Panc1 (cell line): Measurements from ENCODE around the gene SAMD14. TPM values are rescaled to one million over a fixed set of nuclear protein-coding genes. Genes with fewer than 3 reads are reported as not detected.

Experiments
- ATAC-seq: fragments of 200-7000 bp; cut with Tn5 transposase; 2 replicates; pipeline ENCODE4 v1.9.1; 2020; ENCODE audit warnings: mild to moderate bottlenecking, moderate library complexity
- BruUV-seq: library from RNA; stranded (reverse); fragments of 400-500 nt; replicated peaks from 2 replicates; lab custom pipeline; 2021; lab: Mats Ljungman, UMichigan
- CTCF ChIA-PET: fragments of 300-600 bp; sonication (Branson Sonifier 250); formaldehyde crosslinking; loops from one replicate; lab custom pipeline; 2022; ENCODE audit warnings: antibody characterized with exemption; lab: Charles Lee
- POLR2A ChIA-PET: fragments of 300-600 bp; sonication (Branson Sonifier 250); formaldehyde crosslinking; loops from one replicate; lab custom pipeline; 2022; ENCODE audit warnings: antibody characterized with exemption; lab: Charles Lee
- DNase-seq: peaks from one replicate; pipeline ENCODE4 v3.0.0-alpha.2; 2010; ENCODE audit warnings: low read depth, low spot score
- H3K27ac ChIP-seq: 2 replicates; pipeline ENCODE4 v1.5.1; 2011; ENCODE audit warnings: mild to moderate bottlenecking, low read length, inconsistent platforms
- H3K27me3 ChIP-seq: fragments of 200-500 bp; sonication (Bioruptor generic); 2 replicates; pipeline ENCODE4 v1.6.0; 2014; ENCODE audit warnings: low read length, inconsistent platforms; ENCODE audit not compliant: control insufficient read depth, insufficient read depth
- H3K36me3 ChIP-seq: fragments of 200-500 bp; sonication (Bioruptor generic); 2 replicates; pipeline ENCODE4 v1.5.1; 2014; ENCODE audit warnings: inconsistent platforms, mild to moderate bottlenecking, low read length, moderate library complexity; ENCODE audit not compliant: control insufficient read depth, insufficient read depth
- H3K4me1 ChIP-seq: 2 replicates; pipeline ENCODE4 v1.5.1; 2011; ENCODE audit warnings: inconsistent platforms, mild to moderate bottlenecking, low read length, moderate library complexity; ENCODE audit not compliant: control insufficient read depth, insufficient read depth
- H3K4me3 ChIP-seq, 2 experiments: 2 replicates each; pipeline ENCODE4 v1.5.1; 2011 to 2012; ENCODE audit warnings: low read depth in 2 of 2, low read length in 2 of 2, mild to moderate bottlenecking in 2 of 2, inconsistent platforms in 1 of 2, moderate library complexity in 1 of 2
- H3K9me3 ChIP-seq: fragments of 200-500 bp; sonication (Bioruptor generic); 2 replicates; pipeline ENCODE4 v1.5.1; 2014; ENCODE audit warnings: low read depth, mild to moderate bottlenecking, inconsistent platforms, low read length, moderate library complexity; ENCODE audit not compliant: control insufficient read depth, insufficient read depth
- CTCF ChIP-seq: fragments of 450-650 bp; IDR thresholded peaks from 2 replicates; pipeline ENCODE4 v1.5.1; 2017; ENCODE audit warnings: mild to moderate bottlenecking
- POLR2AphosphoS5 ChIP-seq: IDR thresholded peaks from 2 replicates; pipeline ENCODE4 v1.6.1; 2012; ENCODE audit warnings: mild to moderate bottlenecking, low read depth, low read length, moderate library complexity
- SIN3A ChIP-seq: IDR thresholded peaks from 2 replicates; pipeline ENCODE4 v1.6.1; 2012; ENCODE audit warnings: low read depth, mild to moderate bottlenecking, low read length, moderate library complexity, borderline replicate concordance; ENCODE audit not compliant: insufficient read depth
- TCF7L2 ChIP-seq: IDR thresholded peaks from 2 replicates; pipeline ENCODE4 v1.6.1; 2011; ENCODE audit warnings: mild to moderate bottlenecking, low read depth, low read length, inconsistent platforms
- in situ Hi-C: cut with HindIII; loops from 2 replicates; pipeline ENCODE4 v1.10.0; 2016; ENCODE audit warnings: low sequenced_read_pairs, low pct_unique_long_range_greater_than_20kb
- intact Hi-C: fragments of 100-400 bp; cut with micrococcal nuclease; formaldehyde crosslinking; loops from one replicate; pipeline ENCODE4 v1.10.0; 2022; ENCODE audit not compliant: unreplicated experiment
- total RNA-seq: library from RNA; stranded (reverse); gene quantifications from one replicate; pipeline ENCODE4 v1.2.1, GENCODE V29; 2021; ENCODE audit not compliant: unreplicated experiment
- TF ChIP-seq, protein P1 (sequence below), 2 experiments: IDR thresholded peaks; 2 replicates each; pipeline ENCODE4 v1.6.1; 2011 to 2012; ENCODE audit warnings: low read depth in 2 of 2, control low read depth in 1 of 2, low read length in 1 of 2, mild to moderate bottlenecking in 1 of 2, moderate library complexity in 1 of 2; ENCODE audit not compliant: insufficient read depth in 1 of 2

Gene SAMD14
- total RNA-seq, 1 experiment from 2014 or later: 6.9 TPM

GRCh38 chr17:50145532-50146229 lies 15.7 kb upstream of the SAMD14 start:
- Histone ChIP-seq H3K4me1 (peaks cover 23% of the 10 kb centered on the region), H3K4me3 (no peak overlapping the region), H3K36me3 (peaks cover 17% of the 10 kb centered on the region; the same call in 1 of the 2 replicates), H3K27ac (no peak overlapping the region), H3K9me3 (no peaks in the 10 kb centered on the region), H3K27me3 (no peaks in the 10 kb centered on the region)
- CTCF ChIA-PET: interaction anchor here (0.7 kb wide), 2 partner anchors 15 to 51 kb away, joined by 5 to 7 read pairs; no protein-coding TSS in a partner anchor
- POLR2A ChIA-PET: no interaction called here
- in situ Hi-C loops (no loop called here), intact Hi-C loops (no loop called here)
- TF ChIP-seq CTCF: no peak
- TF ChIP-seq SIN3A: no peak
- TF ChIP-seq, protein P1, sequence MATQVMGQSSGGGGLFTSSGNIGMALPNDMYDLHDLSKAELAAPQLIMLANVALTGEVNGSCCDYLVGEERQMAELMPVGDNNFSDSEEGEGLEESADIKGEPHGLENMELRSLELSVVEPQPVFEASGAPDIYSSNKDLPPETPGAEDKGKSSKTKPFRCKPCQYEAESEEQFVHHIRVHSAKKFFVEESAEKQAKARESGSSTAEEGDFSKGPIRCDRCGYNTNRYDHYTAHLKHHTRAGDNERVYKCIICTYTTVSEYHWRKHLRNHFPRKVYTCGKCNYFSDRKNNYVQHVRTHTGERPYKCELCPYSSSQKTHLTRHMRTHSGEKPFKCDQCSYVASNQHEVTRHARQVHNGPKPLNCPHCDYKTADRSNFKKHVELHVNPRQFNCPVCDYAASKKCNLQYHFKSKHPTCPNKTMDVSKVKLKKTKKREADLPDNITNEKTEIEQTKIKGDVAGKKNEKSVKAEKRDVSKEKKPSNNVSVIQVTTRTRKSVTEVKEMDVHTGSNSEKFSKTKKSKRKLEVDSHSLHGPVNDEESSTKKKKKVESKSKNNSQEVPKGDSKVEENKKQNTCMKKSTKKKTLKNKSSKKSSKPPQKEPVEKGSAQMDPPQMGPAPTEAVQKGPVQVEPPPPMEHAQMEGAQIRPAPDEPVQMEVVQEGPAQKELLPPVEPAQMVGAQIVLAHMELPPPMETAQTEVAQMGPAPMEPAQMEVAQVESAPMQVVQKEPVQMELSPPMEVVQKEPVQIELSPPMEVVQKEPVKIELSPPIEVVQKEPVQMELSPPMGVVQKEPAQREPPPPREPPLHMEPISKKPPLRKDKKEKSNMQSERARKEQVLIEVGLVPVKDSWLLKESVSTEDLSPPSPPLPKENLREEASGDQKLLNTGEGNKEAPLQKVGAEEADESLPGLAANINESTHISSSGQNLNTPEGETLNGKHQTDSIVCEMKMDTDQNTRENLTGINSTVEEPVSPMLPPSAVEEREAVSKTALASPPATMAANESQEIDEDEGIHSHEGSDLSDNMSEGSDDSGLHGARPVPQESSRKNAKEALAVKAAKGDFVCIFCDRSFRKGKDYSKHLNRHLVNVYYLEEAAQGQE (IDR thresholded peaks at IDR 0.05; ENCODE audit: insufficient read depth in 1 of 2, low read depth in 2 of 2, low read length in 1 of 2): no peak
- no peak for TF ChIP-seq POLR2AphosphoS5
- no peak for TF ChIP-seq TCF7L2
- ATAC-seq (no peak), DNase-seq (no peak)
- no TSS peak for BruUV-seq

GRCh38 chr17:50144845-50145531 lies 15.0 kb upstream of the SAMD14 start:
- H3K4me1 ChIP-seq: peaks cover 26% of the 10 kb centered on the region
- no peak for TF ChIP-seq SIN3A
- no peak for TF ChIP-seq CTCF
- TF ChIP-seq POLR2AphosphoS5: no peak
- TF ChIP-seq, protein P1 (IDR thresholded peaks at IDR 0.05; ENCODE audit: insufficient read depth in 1 of 2, low read depth in 2 of 2, low read length in 1 of 2): no peak
- POLR2A ChIA-PET: no interaction called here
- H3K4me3 ChIP-seq: no peak overlapping the region
- DNase-seq (no peak), ATAC-seq (no peak)
- in situ Hi-C loops: no loop called here
- BruUV-seq: no TSS peak
- H3K27ac ChIP-seq: no peak overlapping the region
- H3K9me3 ChIP-seq: no peaks in the 10 kb centered on the region
- H3K27me3 ChIP-seq: no peaks in the 10 kb centered on the region
- intact Hi-C loops: no loop called here
- CTCF ChIA-PET: no interaction called here
- H3K36me3 ChIP-seq: peaks cover 15% of the 10 kb centered on the region; the same call in 1 of the 2 replicates
